Heart left ventricle (tissue), 16 donors: ENCODE measurements around the gene MARVELD3. TPM values are rescaled to one million over a fixed set of nuclear protein-coding genes. Genes with fewer than 3 reads are reported as not detected.

Experiments used
- ATAC-seq, 4 donors: fragments of 200-7000 bp; cut with Tn5 transposase; one replicate each; pipeline ENCODE4 v1.9.1; 2020 to 2022; ENCODE audit warnings: moderate library complexity in 4 of 4, mild to moderate bottlenecking in 3 of 4, moderate number of reproducible peaks in 1 of 4
- DNase-seq, 5 donors: peaks; one replicate each; pipeline ENCODE4 v3.0.0-alpha.2; 2020
- H3K27ac ChIP-seq, 12 donors: fragments of 200-600 bp; sonication (generic) in 4 of 12; one replicate each; pipeline versions ENCODE4 v1.5.0 to v1.8.0; 2016 to 2022; ENCODE audit warnings: mild to moderate bottlenecking in 2 of 12
- H3K27me3 ChIP-seq, 9 donors: fragments of 200-600 bp; sonication (generic) in 2 of 9; one replicate each; pipeline versions ENCODE4 v1.5.1 to v1.8.0; 2016 to 2022; ENCODE audit warnings: mild to moderate bottlenecking in 3 of 9
- H3K36me3 ChIP-seq, 9 donors: fragments of 200-600 bp; sonication (generic) in 2 of 9; one replicate each; pipeline versions ENCODE4 v1.5.0 to v1.8.0; 2018 to 2022; ENCODE audit warnings: mild to moderate bottlenecking in 2 of 9
- H3K4me1 ChIP-seq, 12 donors: fragments of 200-600 bp; sonication (generic) in 4 of 12; one replicate each; pipeline versions ENCODE4 v1.5.0 to v1.8.0; 2016 to 2022; ENCODE audit warnings: mild to moderate bottlenecking in 3 of 12
- H3K4me3 ChIP-seq, 12 donors: fragments of 200-600 bp; sonication (generic) in 4 of 12; one replicate each; pipeline versions ENCODE4 v1.5.0 to v1.8.0; 2017 to 2022; ENCODE audit warnings: mild to moderate bottlenecking in 9 of 12, moderate library complexity in 4 of 12
- H3K9me3 ChIP-seq, 12 donors: fragments of 200-600 bp; sonication (generic) in 4 of 12; one replicate each; pipeline versions ENCODE4 v1.5.0 to v1.8.0; 2016 to 2022; ENCODE audit warnings: mild to moderate bottlenecking in 1 of 12
- CTCF ChIP-seq, 12 donors: fragments of 200-600 bp; sonication (generic) in 4 of 12; IDR thresholded peaks; one replicate each; pipeline versions ENCODE4 v1.5.0 to v1.8.0; 2018 to 2022; ENCODE audit warnings: antibody characterized with exemption in 12 of 12, mild to moderate bottlenecking in 5 of 12
- POLR2A ChIP-seq, 2 donors: fragments of 450-650 bp; IDR thresholded peaks; one replicate each; pipeline ENCODE4 v1.6.1; 2017; ENCODE audit warnings: antibody characterized with exemption in 2 of 2, mild to moderate bottlenecking in 2 of 2, moderate library complexity in 2 of 2
- WGBS, 4 donors: extraction: QIAGEN DNeasy Blood & Tissue Kit in 2 of 4; methylation state at CpG; one replicate each; pipeline versions ENCODE4 v1.1.5 to v1.1.7; 2013 to 2018; 5-methylcytosine and 5-hydroxymethylcytosine counted together
- intact Hi-C, 10 donors: fragments of 100-400 bp; cut with DNase I; formaldehyde crosslinking; loops; one replicate each; pipeline versions ENCODE4 v1.11.1 to v1.14.2; 2022
- polyA plus RNA-seq, 2 donors: library from polyadenylated mRNA; stranded (reverse); fragments of 200-250 nt; gene quantifications; one replicate each; pipeline ENCODE4 v1.2.3, GENCODE V29; 2013
- total RNA-seq, 9 donors: library from RNA; depleted of rRNA in 2 of 9; stranded (reverse); fragments of >200 nt in 2 of 9; fragmentation: NEBNext Ultra II Directional in 3 of 9; extraction: Animal tissue kit (Norgen Biotek cat#: 25700) in 3 of 9; gene quantifications; one replicate each; pipeline versions ENCODE4 v1.1.0 to v1.2.4, GENCODE V29; 2016 to 2023
- donor health status: ischemic (EF 13 %, LVEDD 7.1; RV severe dilation, severe dysfunction).
- donor health status: healthy with polysubstance abuse.
- donor health status: DM: no; HTN: yes; CAD: no.
- donor health status: DM: no; HTN: no; CAD: no.
- donor health status: ischemic (EF 25% LVEDD 6.9; RV normal size, moderate dysfunction).
- donor health status: ischemic (EF 25% LVEDD 5.7; RV mildly dilated, moderate dysfunction).
- donor health status: healthy.
- donor health status: DM: yes; HTN: yes; CAD: no.
- donor health status: ischemic (EF 35%, LVEDD 5.7; RV mildly dilated, moderate dysfunction).
- donor health status: nonischemic (EF 11% LVEDD 7.7; RV severe dilation, severe dysfunction).
- donor health status: DM: yes; HTN: yes; CAD: no.
- donor health status: PGD.
- donor health status: ischemic (EF 29% LVEDD 5.4; RV normal size, mild dysfunction).
- donor health status: nonischemic (EF 23%, LVEDD 6.1; RV moderate dilation, normal function).

The MARVELD3 gene
- total and polyA plus RNA-seq, 11 donors = 0.14 TPM; not detected in 10

- Histone ChIP-seq H3K27ac (peak overlapping the region in 2 of 12 donors; percentile 1), H3K4me1 (no peaks in the 10 kb centered on the region), H3K27me3 (no peaks in the 10 kb centered on the region), H3K9me3 (no peaks in the 10 kb centered on the region), H3K4me3 (no peak overlapping the region), H3K36me3 (peaks cover 0 to 6% (median 0%) of the 10 kb centered on the region in 9 donors)
- TF ChIP-seq CTCF (IDR thresholded peaks at IDR 0.05) = no peak
- TF ChIP-seq POLR2A (IDR thresholded peaks at IDR 0.05) = no peak
- peak in 2 of 4 donors; percentile 78 to 88 for ATAC-seq
- intact Hi-C loops = no loop called here
- WGBS, 4 donors = 37 to 55% (median 47%) methylated on average over 3 of the region's 3 CpGs
- DNase-seq = peak in 2 of 5 donors; percentile 41 to 42
Measured at GRCh38 chr16:71637398-71637797, 11.4 kb downstream of the MARVELD3 start.

GRCh38 chr16:71645450-71645849 is 19.5 kb downstream of the MARVELD3 start:
- H3K36me3 ChIP-seq = peaks cover 0 to 49% (median 26%) of the 10 kb centered on the region in 9 donors
- DNase-seq = no peak
- no peaks in the 10 kb centered on the region for H3K27me3 ChIP-seq
- H3K27ac ChIP-seq = no peak overlapping the region
- TF ChIP-seq CTCF (IDR thresholded peaks at IDR 0.05) (peak in 4 of 12 donors; percentile 13 to 22 (median 19)), POLR2A (IDR thresholded peaks at IDR 0.05) (no peak)
- no peak overlapping the region for H3K4me3 ChIP-seq
- H3K4me1 ChIP-seq = no peaks in the 10 kb centered on the region
- intact Hi-C loops = no loop called here
- WGBS, 4 donors = 81 to 95% (median 86%) methylated on average over 4 of the region's 4 CpGs
- no peaks in the 10 kb centered on the region for H3K9me3 ChIP-seq
- no peak for ATAC-seq

- DNase-seq (no peak), ATAC-seq (no peak)
- intact Hi-C loops = no loop called here
- Histone ChIP-seq H3K36me3 (peaks cover 0 to 66% (median 35%) of the 10 kb centered on the region in 9 donors), H3K27me3 (no peaks in the 10 kb centered on the region), H3K4me1 (no peaks in the 10 kb centered on the region), H3K27ac (no peak overlapping the region), H3K4me3 (no peak overlapping the region), H3K9me3 (no peaks in the 10 kb centered on the region)
- 75 to 84% (median 80%) methylated on average over 7 of the region's 7 CpGs for WGBS, 4 donors
- TF ChIP-seq CTCF (IDR thresholded peaks at IDR 0.05) (no peak), POLR2A (IDR thresholded peaks at IDR 0.05) (no peak)
Measured at GRCh38 chr16:71647391-71647790, 21.4 kb downstream of the MARVELD3 start.

- Histone ChIP-seq H3K27me3 (no peaks in the 10 kb centered on the region), H3K4me3 (no peak overlapping the region), H3K4me1 (no peaks in the 10 kb centered on the region), H3K36me3 (peaks cover 0 to 73% (median 39%) of the 10 kb centered on the region in 9 donors), H3K27ac (no peak overlapping the region), H3K9me3 (no peaks in the 10 kb centered on the region)
- DNase-seq (no peak), ATAC-seq (no peak)
- TF ChIP-seq CTCF (IDR thresholded peaks at IDR 0.05) = no peak
- no peak for TF ChIP-seq POLR2A (IDR thresholded peaks at IDR 0.05)
- intact Hi-C loops = no loop called here
- WGBS, 4 donors = 82 to 96% (median 90%) methylated on average over 2 of the region's 2 CpGs
Measured at GRCh38 chr16:71648162-71648561, 22.2 kb downstream of the MARVELD3 start.
